H1 (cell line): ENCODE results near the gene LRP1.

Source experiments
- BACH1 ChIP-seq: IDR thresholded peaks from 2 replicates; pipeline ENCODE4 v1.6.1; 2012; ENCODE audit warnings: low read length, improper control_type of control experiment
- EP300 ChIP-seq, 2 experiments: IDR thresholded peaks; 1 replicate in 1 of 2; 2 replicates in 1 of 2; pipeline ENCODE4 v1.6.1; 2011 to 2012; ENCODE audit warnings: low read depth in 2 of 2, low read length in 2 of 2, mild to moderate bottlenecking in 2 of 2, borderline replicate concordance in 1 of 2, inconsistent platforms in 1 of 2, moderate library complexity in 1 of 2
- EZH2 ChIP-seq: fragments of 200-600 bp; sonication (generic); IDR thresholded peaks from 2 replicates; pipeline ENCODE4 v1.7.1; 2012; ENCODE audit warnings: low read depth, mild to moderate bottlenecking, moderate library complexity, low read length, inconsistent platforms; ENCODE audit not compliant: severe bottlenecking
- KDM1A ChIP-seq: fragments of 200-600, 300-600 bp; sonication (generic); IDR thresholded peaks from 2 replicates; pipeline ENCODE4 v1.7.1; 2016; ENCODE audit warnings: mild to moderate bottlenecking, low read length, borderline replicate concordance
- NRF1 ChIP-seq: IDR thresholded peaks from 2 replicates; pipeline ENCODE4 v1.6.1; 2011; ENCODE audit warnings: mild to moderate bottlenecking, low read depth, low read length, improper control_type of control experiment
- POLR2A ChIP-seq, 2 experiments: IDR thresholded peaks; 1 replicate in 1 of 2; 2 replicates in 1 of 2; pipeline ENCODE4 v1.6.1; 2011; ENCODE audit warnings: low read depth in 2 of 2, low read length in 2 of 2, mild to moderate bottlenecking in 2 of 2; ENCODE audit errors: control extremely low read depth in 1 of 2
- POLR2AphosphoS5 ChIP-seq: IDR thresholded peaks from 2 replicates; pipeline ENCODE4 v1.6.1; 2011; ENCODE audit warnings: low read depth, low read length
- RNF2 ChIP-seq: fragments of 200-900, 300-1000 bp; sonication (generic); IDR thresholded peaks from 2 replicates; pipeline ENCODE4 v1.7.1; 2016; ENCODE audit warnings: borderline replicate concordance, low read depth, mild to moderate bottlenecking, antibody characterized with exemption, low read length; ENCODE audit not compliant: poor library complexity, severe bottlenecking; ENCODE audit errors: missing control alignments
- SAP30 ChIP-seq: fragments of 300-600 bp; sonication (generic); IDR thresholded peaks from 2 replicates; pipeline ENCODE4 v1.7.1; 2012; ENCODE audit warnings: low read length, moderate library complexity, mild to moderate bottlenecking, inconsistent platforms; ENCODE audit not compliant: insufficient read depth, insufficient replicate concordance
- SIN3A ChIP-seq, 2 experiments: IDR thresholded peaks in 1 of 2; conservative IDR thresholded peaks in 1 of 2; 2 replicates each; pipeline ENCODE4 v1.6.1; 2011 to 2012; ENCODE audit warnings: low read length in 2 of 2, improper control_type of control experiment in 1 of 2, low read depth in 1 of 2, mild to moderate bottlenecking in 1 of 2
- SP2 ChIP-seq: IDR thresholded peaks from 2 replicates; pipeline ENCODE4 v1.6.1; 2012; ENCODE audit warnings: mild to moderate bottlenecking, low read length, inconsistent platforms
- YY1 ChIP-seq: IDR thresholded peaks from 2 replicates; pipeline ENCODE4 v1.6.1; 2011; ENCODE audit warnings: low read depth, mild to moderate bottlenecking, low read length
- TF ChIP-seq, protein P1 (sequence below), 3 experiments: IDR thresholded peaks; 1 replicate in 2 of 3; 2 replicates in 1 of 3; pipeline versions ENCODE4 v1.5.1 to v1.6.1; 2011; ENCODE audit warnings: low read length in 3 of 3, mild to moderate bottlenecking in 3 of 3, inconsistent platforms in 2 of 3, low read depth in 1 of 3, moderate library complexity in 1 of 3; ENCODE audit not compliant: insufficient read depth in 1 of 3; ENCODE audit errors: control extremely low read depth in 1 of 3
- TF ChIP-seq, protein P2 (sequence below): IDR thresholded peaks from 2 replicates; pipeline ENCODE4 v1.6.1; 2012; ENCODE audit warnings: inconsistent platforms

DNA sequence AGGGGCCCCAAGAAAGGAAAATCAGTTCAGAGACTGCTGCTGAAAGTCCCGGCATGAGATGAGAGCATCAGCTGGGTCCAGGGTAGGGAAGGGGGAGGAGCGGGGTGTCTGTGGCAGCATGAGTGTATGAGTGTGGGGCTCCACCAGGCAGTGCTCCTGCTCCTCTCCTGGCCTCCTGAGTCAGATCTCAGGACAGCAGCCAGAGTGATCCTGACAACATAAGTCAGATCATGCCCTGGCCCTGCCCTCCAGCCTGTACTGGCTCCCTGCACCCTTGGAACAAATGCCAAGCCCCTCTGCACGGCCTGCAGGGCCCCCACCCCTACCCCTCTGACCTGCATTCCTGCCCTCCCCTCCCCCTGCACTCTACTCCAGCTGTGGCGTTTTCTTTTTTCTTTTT lies 43.4 kb downstream of the LRP1 start:
- TF ChIP-seq BACH1 (no peak), YY1 (no peak), EP300 (IDR thresholded peaks at IDR 0.05; ENCODE audit: borderline replicate concordance in 1 of 2, low read depth in 2 of 2, low read length in 2 of 2) (no peak), EZH2 (no peak), NRF1 (no peak), SIN3A (conservative IDR thresholded peaks at IDR 0.05 in 1 of 2, IDR thresholded peaks at IDR 0.05 in 1 of 2; ENCODE audit: low read depth in 1 of 2, low read length in 2 of 2) (no peak), POLR2AphosphoS5 (no peak), SP2 (no peak), KDM1A (no peak), POLR2A (IDR thresholded peaks at IDR 0.05; ENCODE audit: control extremely low read depth in 1 of 2, low read depth in 2 of 2, low read length in 2 of 2) (no peak; a peak in 1 of 3 replicates), SAP30 (no peak), RNF2 (no peak)
- TF ChIP-seq, protein P1, sequence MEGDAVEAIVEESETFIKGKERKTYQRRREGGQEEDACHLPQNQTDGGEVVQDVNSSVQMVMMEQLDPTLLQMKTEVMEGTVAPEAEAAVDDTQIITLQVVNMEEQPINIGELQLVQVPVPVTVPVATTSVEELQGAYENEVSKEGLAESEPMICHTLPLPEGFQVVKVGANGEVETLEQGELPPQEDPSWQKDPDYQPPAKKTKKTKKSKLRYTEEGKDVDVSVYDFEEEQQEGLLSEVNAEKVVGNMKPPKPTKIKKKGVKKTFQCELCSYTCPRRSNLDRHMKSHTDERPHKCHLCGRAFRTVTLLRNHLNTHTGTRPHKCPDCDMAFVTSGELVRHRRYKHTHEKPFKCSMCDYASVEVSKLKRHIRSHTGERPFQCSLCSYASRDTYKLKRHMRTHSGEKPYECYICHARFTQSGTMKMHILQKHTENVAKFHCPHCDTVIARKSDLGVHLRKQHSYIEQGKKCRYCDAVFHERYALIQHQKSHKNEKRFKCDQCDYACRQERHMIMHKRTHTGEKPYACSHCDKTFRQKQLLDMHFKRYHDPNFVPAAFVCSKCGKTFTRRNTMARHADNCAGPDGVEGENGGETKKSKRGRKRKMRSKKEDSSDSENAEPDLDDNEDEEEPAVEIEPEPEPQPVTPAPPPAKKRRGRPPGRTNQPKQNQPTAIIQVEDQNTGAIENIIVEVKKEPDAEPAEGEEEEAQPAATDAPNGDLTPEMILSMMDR (IDR thresholded peaks at IDR 0.05; ENCODE audit: control extremely low read depth in 1 of 3, insufficient read depth in 1 of 3, low read depth in 1 of 3, low read length in 3 of 3) = no peak
- TF ChIP-seq, protein P2, sequence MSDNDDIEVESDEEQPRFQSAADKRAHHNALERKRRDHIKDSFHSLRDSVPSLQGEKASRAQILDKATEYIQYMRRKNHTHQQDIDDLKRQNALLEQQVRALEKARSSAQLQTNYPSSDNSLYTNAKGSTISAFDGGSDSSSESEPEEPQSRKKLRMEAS = no peak
